ENCODE results near the gene KLHL35.

The KLHL35 gene

DNA sequence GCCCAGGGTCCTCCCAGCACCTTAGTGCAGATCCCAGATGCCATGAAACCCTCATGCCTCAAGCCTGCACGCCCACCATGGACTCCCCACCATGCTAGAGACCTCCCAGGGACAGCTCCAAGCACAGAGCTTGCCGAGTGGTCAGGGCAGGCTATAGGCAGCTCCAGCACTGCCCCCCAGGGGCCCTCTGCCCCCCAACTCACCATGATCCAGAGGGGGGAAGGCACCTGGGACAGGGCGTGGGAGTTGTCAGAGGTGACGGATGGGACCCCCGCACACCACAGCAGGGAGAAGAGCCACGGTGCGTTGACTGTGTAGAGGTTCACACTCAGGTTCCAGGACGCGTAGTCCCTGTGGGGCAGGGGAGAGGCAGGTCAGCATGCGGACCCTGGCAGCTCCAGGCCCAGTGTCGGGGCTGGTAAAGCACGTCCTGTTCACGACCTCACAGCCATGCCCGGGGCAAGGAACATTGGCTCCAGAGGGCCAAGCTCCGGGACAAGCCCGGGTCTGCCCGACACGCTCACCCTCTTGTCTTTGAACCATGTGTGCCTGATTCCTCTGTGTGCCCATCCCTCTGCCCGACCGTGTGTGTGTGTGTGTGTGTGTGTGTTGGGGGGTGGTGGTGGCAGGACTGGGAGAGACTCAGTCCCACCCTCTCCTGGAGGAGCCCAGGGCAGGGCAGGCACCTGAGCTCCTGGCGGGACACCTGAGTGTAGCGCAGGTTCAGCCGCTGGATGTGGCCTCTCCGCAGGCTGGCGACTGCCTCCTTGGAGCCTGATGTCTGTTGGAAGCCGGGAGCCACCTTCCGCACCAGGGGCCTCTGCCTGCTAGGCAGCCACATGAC lies 8.2 kb upstream of the KLHL35 start:
- DNase-seq: no peak

DNA sequence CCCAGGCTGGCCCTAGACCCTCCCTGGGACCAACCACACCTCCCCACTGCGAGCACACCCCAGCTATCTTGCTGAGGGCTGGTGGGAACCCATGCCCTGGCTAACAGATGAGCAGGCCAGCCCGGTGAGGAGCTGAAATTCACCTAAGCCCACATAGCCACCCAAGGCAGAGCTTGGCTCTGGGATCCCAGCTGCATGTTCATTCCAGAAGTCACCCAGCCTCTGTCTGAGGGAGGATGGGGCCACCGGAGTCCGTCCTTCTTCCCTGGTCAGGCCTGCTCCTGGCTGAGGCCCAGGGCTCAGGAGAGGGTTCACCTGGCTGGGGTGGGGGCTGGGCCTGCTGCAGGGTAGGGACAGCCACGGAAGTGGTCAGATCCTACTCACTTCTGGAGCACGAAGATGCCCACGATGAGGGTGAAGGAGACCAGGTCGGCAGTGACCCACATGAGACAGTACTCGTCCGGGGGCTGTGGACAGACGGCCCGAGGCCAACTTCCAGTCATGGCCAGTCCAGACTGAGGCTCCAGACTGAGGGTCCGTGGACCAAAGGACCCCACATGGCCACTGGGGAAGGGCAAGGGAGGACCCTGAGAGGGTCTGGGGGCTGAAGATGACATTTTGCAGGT lies 6.6 kb upstream of the KLHL35 start:
- no peak for DNase-seq

DNA sequence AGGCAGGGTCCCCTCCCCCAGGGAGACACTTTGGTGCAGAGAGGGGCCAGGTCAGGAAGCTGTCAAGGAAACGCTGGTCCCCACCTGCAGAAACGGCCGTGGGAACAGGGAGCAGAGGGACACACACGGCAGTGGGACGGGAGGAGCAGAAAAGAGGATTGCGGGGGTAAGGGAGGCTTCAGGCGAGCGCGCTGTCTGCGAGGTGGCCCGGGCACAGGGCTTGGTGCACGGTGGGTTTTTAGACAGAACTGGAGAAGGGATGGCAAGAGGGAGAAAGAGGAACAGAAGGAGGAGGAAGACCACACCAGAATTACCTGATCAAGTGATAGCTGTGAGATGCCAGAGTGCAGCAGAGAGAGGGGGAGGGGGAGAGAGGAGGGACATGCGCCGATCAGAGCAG lies 6.0 kb upstream of the KLHL35 start:
- DNase-seq: no peak

DNA sequence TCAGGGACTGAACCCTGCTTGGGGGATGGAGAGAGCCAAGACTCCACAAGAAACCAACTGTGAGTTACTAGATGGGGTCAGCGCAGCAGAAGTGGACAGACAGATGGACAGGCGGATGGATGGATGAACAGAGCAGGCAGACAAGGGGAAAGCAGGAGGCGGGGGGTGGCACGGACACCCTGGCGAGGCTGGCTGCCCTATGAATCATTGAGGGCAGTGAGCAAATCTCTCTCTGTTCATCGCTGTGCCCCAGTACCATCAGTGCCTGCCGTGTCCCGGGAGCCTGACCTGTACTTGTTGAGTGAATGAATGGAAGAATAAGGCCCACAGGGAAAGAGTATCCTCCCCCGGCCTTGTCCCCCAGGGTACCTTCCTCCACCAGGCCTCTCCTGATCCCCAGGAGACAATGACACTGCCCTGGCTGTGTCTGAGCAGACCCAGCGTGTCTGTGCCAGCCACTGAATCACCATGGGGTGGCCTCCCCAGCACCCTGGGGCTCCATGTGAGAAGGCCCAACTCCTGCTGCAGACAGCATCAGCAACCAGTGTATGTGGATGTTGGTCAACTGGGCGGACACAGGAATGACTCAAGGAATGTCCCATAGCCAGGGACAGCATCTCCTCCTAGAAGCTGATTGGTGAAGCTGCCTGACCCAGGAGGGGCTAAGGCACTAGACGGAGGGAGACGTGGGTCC lies 5.1 kb upstream of the KLHL35 start:
- DNase-seq: no peak

DNA sequence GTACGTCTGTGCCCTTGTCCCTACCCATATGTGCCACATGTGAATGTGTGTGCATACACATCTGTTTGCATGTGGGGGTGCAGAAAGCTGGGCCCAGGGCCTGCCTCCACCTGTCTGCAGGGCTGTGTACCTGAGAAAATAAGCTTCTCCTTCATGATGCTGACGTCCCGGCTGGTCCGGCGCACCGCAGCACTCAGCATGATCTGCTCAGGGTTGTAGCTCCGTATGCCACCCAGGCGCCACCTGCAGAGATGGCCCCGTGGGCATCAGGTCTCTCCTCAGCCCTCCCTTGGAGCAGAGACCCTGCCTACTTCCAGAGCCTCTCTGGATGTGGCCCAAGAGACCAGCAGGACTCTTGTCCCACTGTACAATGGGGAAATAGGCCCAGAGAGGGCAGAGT lies 3.8 kb upstream of the KLHL35 start:
- DNase-seq: no peak

DNA sequence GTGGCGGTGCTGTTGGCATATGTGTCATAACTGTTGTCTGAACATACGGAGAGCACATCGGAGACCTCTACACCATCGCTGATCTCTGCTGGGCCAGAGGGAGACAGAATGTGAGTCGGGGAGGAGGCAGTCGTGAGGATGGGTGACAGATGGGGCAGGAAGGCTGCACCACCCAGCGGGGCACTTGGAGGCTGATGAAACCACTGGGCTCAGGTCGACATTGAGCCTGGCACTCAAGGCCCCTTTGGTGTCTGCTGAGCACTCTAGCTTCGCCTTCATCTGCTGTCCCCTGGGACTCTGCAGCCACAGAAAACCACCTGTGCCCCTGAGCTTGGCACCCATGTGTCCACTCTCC lies 2.5 kb upstream of the KLHL35 start:
- no peak for DNase-seq

DNA sequence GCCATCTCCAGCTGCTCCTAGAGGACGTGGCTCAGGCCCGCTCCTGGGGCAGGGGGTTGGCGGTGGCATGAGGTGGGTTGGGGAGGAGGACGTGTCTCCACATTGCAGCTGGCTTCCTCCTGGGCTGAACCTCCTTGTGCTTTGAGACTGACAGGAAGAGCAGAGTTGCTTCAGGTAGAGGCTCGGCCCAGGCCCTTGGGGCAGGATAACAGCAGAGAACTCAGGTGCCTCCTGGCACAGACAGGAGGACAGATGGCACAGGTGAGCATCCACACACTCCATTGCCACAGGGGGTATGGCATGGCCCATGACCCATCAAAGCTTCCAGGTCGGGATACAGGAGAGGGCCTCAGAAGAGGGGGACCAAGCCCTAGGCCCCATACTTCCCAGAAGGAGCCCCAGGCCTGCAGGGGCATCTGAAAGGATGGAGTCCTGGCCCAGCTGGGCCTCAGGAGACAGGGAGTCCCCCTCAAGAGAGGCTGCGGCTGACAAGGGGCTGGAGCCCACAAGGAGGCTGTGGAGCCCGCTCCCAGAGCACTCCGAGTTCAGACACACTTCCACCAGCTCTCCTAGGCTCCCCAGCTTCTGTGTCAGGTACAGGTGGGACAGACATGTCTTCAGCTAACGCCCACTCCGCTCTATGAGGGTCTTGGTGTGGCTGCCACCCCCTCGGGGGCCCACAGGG lies 2.0 kb upstream of the KLHL35 start:
- DNase-seq: no peak

DNA sequence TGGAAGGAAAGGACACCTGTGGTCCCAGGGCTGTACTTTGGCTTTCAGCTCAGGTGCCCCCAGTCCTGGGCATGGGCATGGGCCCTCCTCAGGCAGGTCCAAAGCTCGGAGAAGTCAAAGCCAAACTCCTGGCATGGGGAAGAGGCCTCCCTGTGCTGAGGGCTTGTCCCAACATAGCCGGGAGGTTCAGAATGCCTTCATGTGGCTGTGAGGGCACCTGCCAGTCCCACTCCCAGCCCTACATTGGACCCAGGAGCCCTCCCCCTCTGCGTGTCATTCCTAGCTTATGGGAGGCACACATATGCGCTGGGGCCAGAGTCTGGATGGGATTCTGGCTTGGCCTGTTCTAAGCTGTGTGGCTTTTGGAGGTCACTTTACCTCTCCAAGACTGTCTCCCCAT lies 1.0 kb upstream of the KLHL35 start:
- DNase-seq: no peak

DNA sequence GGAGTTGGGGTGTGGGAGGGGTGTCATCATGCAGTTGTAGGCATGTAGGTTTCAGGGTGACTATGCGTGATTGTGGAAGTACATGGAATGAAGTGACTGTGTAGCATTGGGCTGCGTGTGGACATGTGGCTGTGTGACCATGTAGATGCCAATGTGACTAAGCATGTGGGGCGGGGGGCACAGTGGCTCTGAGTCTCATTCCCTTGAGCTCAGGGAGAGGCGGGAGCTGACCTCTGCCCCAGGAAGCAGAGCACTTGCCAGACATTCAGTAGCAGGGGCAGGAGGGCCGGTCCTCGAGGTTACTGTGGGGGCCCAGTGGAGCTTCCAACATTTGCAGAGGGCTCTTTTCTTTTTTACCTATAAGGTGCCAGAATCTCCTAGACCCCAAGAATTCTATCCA lies 440 bp upstream of the KLHL35 start:
- no peak for DNase-seq

DNA sequence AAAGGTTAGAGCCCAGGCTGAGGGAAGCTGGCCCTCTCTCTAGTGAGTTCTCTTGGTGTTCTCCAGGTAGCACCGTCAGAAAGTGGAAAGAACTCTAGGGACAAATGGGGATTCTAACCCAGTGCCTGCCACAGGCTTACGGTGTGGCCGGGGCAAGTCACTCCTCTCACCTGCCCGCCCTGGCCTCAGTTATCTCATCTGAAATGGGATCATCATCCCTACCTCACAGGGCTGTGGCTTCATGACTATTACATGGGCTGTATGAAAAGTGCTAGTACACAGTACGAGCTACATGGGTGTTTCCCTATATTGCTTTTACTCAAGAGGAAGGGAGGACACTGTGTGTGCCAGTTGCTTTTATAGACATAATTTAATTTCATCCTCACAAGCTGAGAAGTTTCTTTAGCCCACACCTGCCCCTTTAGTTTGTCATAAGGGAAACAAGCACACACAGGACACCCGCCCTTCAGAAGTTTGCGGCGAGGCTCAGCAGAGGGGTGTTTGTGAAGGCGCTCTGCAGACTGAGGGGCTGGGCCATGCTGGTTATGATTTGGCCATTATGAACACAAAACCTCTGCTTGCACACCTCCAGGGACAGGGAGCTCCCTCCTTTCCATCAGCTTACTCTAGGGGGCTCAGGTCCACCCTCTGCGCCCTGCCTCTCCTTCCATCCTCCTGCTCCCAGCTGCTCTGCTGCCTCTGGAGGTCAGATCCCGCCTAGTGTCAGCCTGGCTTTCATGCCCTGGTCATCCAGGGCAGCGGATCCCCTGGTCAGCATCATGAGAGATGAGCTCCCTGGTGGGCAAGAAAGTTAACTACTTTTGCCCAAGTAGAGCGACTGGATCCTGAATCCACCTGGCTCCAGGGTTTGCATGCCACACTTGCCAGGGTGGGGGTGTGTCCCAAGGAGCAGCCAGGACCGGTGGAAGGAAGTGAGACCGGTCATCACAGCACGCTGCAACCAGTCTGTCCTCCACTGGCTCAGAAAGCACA lies 1.2 kb downstream of the KLHL35 start:
- DNase-seq: no peak

DNA sequence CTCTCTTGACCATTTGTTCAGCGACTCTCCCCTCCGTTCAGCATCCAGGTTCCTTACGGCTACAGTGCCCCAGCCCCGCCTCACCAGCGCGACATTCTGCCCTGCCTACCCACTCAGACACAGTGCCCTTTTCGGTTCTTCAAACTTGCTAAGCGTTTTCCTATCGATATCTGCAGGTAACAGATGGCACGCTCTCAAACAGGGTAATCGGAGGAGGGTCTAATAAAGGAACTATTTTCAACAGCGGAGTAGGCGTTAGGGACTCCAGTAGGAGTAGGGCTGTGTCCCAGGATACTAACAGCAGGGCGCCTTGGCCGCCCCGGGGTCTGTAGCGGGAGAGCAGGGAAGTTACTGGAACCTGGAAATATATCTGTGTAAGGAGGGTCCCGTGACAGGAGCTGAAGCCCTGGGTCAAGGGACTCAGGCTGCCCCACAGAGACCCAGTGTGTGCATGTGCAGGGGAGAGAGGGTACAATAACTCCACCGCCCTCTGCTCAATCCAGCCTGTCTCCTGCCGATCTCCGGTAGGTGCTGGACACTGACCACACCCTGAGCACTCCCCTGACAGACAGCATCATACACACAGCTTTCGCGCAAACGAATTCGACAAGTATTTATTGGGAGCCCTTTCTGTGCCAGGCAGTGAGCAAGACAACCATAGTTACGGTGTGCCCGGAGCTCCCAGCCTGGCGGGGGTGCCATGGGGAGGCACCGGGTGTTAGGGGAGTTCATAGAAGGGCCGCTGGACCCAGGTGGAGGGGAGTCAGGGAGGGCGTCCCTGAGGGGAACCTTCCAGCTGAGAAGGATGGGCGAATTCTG lies 2.1 kb downstream of the KLHL35 start:
- DNase-seq: no peak

DNA sequence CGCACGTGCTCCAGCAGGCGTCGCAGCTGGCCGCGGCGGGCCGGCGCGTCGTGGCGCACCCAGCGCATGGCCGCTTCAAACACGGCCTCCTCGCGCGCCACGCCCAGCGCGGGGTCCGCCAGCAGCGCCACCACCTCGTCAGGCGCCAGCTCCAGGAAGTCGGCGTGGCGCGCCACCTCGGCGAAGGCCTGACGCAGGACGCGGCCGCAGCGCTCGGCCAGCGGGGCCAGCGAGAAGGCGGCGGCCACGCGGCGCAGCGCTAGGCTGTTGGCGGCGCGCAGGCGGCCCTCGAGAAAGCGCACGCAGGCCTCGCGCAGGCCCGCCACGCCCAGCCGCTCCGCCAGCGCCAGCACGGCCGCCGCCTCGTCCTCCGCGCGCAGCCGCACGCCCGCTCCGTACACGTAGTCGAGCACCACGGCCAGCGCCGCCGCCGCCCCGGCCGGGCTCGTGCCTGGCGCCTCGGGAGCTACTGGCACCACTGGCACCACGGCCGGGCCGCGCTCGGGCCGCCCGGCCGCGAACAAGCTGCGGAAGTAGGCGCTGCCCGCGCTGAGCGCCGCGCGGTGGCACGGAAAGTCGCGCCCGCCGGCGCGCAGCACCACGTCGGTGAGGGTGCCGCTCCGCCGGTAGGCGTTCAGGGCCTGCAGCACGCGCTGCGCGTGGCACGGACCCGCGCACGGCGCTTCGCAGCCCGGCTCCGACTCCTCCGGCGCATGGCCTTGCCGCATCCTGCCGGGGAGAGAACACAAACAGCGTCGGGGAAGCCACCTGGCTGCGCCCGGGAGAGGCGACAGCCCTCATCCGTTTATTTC lies 2.9 kb downstream of the KLHL35 start:
- no peak for DNase-seq

DNA sequence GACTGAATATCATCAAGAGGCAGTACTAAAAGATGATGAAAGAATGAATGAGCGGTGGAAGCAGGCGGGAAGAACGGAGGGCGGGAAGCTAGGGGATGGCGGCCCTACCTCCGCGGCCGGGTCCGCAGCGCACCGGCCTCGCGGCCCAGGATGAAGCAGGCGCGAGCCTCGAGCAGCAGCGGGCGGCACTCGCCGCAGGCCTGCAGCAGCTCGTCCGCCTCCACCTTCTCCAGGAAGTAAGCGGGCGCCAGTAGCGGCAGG lies 3.4 kb downstream of the KLHL35 start:
- no peak for DNase-seq

DNA sequence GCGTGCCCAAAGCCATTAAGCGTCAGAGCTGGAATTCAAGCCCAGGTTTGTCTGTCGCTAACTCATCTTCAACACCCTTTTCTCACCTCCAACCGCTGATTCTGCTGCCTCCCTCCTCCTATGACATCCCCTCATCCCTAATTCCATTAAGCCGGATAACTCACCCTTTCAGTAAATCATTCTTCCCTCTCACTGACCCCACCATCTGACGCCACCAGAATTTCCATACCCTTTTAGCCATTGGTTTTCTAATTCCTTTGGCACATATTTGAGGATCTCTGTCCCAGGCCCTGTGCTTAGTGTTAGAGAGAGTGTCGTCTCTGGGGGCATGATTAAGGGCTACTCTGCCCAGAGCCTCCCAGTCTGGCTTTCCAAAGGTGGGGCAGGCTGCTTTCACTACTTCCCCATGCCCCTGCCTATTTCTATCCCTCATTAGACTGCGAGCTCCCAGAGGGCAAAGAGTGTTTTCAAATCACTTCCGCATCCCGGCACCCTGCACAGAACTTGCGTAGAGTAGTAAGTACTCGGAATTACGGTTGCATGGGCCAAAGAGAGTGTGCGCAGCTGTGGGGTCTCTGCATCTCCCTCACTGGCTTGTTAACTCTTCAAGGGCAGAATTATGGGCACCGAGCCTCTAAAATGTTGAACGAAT lies 3.9 kb downstream of the KLHL35 start:
- DNase-seq: no peak

DNA sequence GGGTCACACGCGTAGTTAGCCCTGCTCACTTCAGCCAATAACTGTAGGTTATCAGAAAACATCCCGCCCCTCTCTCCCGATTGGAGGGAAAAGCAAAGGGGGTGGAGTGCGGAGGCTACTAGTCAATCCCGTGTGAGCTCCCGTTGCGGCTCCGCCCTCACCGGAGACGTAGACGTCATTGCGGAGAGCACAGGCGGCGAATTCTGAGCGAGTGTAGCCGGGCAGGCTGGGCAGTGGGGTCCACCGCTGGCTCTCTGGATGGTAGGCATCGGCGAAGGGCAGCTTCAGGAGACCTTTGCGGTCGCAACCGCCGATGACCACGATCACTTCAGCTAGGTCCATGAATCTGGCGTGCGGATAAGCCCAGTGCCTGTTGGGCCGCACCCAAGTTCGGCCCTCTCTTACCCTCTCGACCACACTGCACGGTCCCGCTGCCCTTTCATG lies 4.7 kb downstream of the KLHL35 start:
- DNase-seq: no peak

DNA sequence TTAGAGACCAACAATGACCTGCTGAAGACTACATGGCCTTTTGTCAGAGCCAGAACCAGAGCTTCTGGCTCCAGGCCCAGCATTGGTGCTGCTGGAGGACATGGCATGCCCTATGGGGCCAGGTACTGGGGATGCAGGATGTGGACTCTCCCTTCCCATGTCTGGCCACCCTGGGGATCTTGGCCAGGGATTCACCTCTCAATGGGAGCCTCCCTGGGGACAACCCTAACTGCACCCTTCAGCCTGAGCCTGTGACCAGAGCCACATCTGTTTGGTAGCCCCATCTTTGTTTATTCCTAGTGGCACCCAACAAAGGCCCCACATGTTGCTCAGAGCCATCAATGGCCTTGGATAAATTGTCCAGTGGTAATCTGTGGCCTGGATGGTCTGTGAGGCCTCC lies 5.8 kb downstream of the KLHL35 start:
- DNase-seq: no peak

DNA sequence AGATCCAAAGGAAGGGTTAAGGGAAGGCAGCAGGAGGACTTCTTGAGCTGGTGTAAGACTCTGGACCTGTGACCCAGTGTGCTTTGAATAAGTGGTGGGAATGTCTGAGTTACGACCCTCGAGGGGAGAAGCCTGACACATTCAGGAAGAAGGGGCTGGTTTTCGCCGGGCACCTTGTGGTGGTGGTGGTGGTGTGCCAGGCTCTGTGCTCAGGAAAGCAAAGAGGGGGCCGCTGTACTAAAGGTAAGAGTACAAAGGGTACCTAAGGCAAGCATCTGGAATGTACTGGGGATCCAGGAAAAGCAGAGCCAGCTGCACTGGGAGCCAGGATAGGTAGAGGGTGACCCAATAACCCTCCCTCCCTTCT lies 6.3 kb downstream of the KLHL35 start:
- no peak for DNase-seq

DNA sequence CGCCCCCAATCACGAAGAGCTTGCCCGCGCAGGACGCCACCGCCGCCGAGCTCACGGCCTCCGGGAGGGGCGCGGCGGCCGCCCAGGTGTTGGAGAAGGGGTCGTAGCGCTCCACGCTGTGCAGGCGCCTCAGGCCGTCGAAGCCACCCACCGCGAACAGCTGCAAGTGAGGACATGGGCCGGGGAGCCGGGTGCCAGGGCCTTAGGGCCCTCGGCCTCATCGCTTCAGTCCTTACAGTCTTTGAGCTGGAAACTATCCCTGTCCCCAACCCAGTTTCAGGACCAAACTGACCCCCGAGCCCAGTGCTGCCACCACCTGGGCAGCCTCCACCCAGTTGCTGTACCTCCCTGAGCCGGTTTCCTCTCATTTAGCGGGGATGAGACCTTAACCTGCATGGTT lies 7.6 kb downstream of the KLHL35 start:
- no peak for DNase-seq

DNA sequence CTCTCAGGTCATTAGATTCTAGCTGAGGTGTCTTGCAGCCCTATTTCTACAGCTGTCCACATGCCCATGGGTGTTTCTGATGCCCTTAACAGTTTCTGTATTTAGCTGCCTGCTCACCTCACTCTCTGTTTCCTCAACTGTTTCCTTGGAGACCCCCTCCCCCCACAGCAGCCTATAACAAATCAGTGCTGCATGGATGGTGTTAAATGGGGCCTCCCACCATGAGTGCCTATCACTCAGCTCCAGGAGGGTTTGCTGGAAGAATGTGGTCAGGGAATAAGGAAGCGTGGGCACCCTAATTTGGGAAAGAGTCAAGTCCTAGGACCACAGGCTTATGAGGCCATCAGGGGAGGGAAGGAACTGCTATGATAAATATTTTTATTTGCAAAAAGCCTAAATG lies 8.6 kb downstream of the KLHL35 start:
- no peak for DNase-seq

DNA sequence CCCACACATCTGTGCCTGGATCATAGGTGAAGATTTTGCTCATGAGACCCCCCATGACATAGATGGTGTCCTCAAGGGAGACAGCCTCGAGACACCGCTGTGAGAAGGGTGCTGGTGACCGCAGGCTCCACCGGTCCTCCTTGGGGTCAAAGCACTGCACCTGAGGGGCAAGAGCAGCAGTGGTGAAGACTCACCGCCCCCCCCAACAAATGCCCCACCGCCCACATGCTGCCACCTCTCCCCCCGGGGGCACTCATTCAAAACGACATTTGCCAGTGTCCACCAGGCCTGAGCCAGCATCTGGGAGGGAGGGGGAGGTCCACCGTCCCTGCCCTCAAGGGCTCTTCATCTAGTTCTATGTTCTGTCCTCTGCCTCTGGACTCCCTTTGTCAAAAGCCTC lies 9.3 kb downstream of the KLHL35 start:
- DNase-seq: no peak
